K562 (cell line): Measurements from ENCODE around the gene KLHL14. TPM values are rescaled to one million over a fixed set of nuclear protein-coding genes. Genes with fewer than 3 reads are reported as not detected.

Source experiments
- ATAC-seq: fragments of 200-7000 bp; cut with Tn5 transposase; 3 replicates; pipeline ENCODE4 v1.9.1; 2020; ENCODE audit warnings: moderate library complexity
- BruUV-seq: library from RNA; stranded (reverse); fragments of 400-500 nt; replicated peaks from 2 replicates; lab custom pipeline; 2021; lab: Mats Ljungman, UMichigan
- CTCF ChIA-PET: fragments of 300-600 bp; formaldehyde crosslinking; extraction: SDS; loops from one replicate; lab custom pipeline; 2021; ENCODE audit warnings: low intra/inter-chr PET ratio; lab: Yijun Ruan, JAX
- POLR2A ChIA-PET: fragments of 300-600, 350-650 bp; sonication (Branson Sonifier 250); formaldehyde crosslinking; extraction: SDS; loops from one replicate; lab custom pipeline; 2021; ENCODE audit warnings: antibody characterized with exemption, inconsistent platforms; lab: Yijun Ruan, JAX
- DNase-seq, 4 experiments: peaks; one replicate each; pipeline versions ENCODE4 v3.0.0 to v3.0.0-alpha.2; 2011 to 2018; ENCODE audit warnings: low spot score in 3 of 4, mixed read lengths in 3 of 4; ENCODE audit errors: extremely low read depth in 1 of 4
- FAIRE-seq: peaks from 2 replicates; lab custom pipeline; 2011; peaks lifted over from hg19 to GRCh38; lab: Jason Lieb, UNC
- H2AFZ ChIP-seq: 2 replicates; pipeline ENCODE4 v1.6.0; 2011; ENCODE audit warnings: low read depth, low read length, control low read depth, inconsistent platforms
- H3K27ac ChIP-seq: fragments of 200-600 bp; 3 replicates; pipeline ENCODE4 v1.8.0; 2011; ENCODE audit warnings: low read depth, mild to moderate bottlenecking, control low read depth, inconsistent platforms, low read length, moderate library complexity, mixed read lengths; ENCODE audit errors: extremely low read depth
- H3K27me3 ChIP-seq, 2 experiments: fragments of 300-600 bp in 1 of 2; 2 replicates in 1 of 2; 3 replicates in 1 of 2; pipeline versions ENCODE4 v1.6.0 to v1.8.0; 2011; ENCODE audit warnings: inconsistent platforms in 2 of 2, low read length in 2 of 2, mild to moderate bottlenecking in 1 of 2, mixed read lengths in 1 of 2, moderate library complexity in 1 of 2; ENCODE audit not compliant: control insufficient read depth in 2 of 2, insufficient read depth in 2 of 2
- H3K36me3 ChIP-seq: fragments of 300-600 bp; 3 replicates; pipeline ENCODE4 v1.8.0; 2011; ENCODE audit warnings: mild to moderate bottlenecking, low read length, inconsistent platforms; ENCODE audit not compliant: control insufficient read depth, insufficient read depth
- H3K4me1 ChIP-seq, 2 experiments: fragments of 200-600 bp in 1 of 2; replicated peaks in 1 of 2; 2 replicates in 1 of 2; 3 replicates in 1 of 2; pipeline versions ENCODE4 v1.5.1 to v1.8.0; 2011; ENCODE audit warnings: inconsistent platforms in 2 of 2, low read length in 2 of 2, mild to moderate bottlenecking in 1 of 2, mixed read lengths in 1 of 2, moderate library complexity in 1 of 2; ENCODE audit not compliant: control insufficient read depth in 2 of 2, insufficient read depth in 2 of 2
- H3K4me2 ChIP-seq: 2 replicates; pipeline ENCODE4 v1.6.1; 2011; ENCODE audit warnings: low read length, control low read depth, inconsistent platforms, mixed read lengths; ENCODE audit not compliant: insufficient read depth
- H3K4me3 ChIP-seq: fragments of 200-600 bp; sonication (generic), shearing (Covaris generic); 2 replicates; pipeline ENCODE4 v1.5.1; 2016; ENCODE audit warnings: control low read depth, inconsistent platforms
- H3K79me2 ChIP-seq: fragments of 200-600 bp; 3 replicates; pipeline ENCODE4 v1.8.0; 2011; ENCODE audit warnings: low read length, inconsistent platforms; ENCODE audit not compliant: control insufficient read depth, insufficient read depth
- H3K9ac ChIP-seq, 2 experiments: 2 replicates each; pipeline versions ENCODE4 v1.6.0 to v1.6.1; 2011; ENCODE audit warnings: low read depth in 2 of 2, low read length in 2 of 2, control low read depth in 1 of 2, inconsistent platforms in 1 of 2, mild to moderate bottlenecking in 1 of 2, mixed read lengths in 1 of 2; ENCODE audit not compliant: insufficient read depth in 1 of 2
- H3K9me1 ChIP-seq: one replicate; pipeline ENCODE4 v1.6.0; 2011; ENCODE audit warnings: inconsistent platforms, mild to moderate bottlenecking, low read length, moderate library complexity; ENCODE audit not compliant: control insufficient read depth, insufficient read depth
- H3K9me3 ChIP-seq: replicated peaks from 2 replicates; pipeline ENCODE4 v1.5.1; 2011; ENCODE audit warnings: low read depth, low read length, inconsistent platforms; ENCODE audit not compliant: control insufficient read depth, insufficient read depth
- H4K20me1 ChIP-seq: replicated peaks from 2 replicates; pipeline ENCODE4 v1.6.1; 2011; ENCODE audit warnings: low read length, inconsistent platforms, mixed read lengths; ENCODE audit not compliant: control insufficient read depth, insufficient read depth
- ARHGAP35 ChIP-seq: fragments of 450-650 bp; IDR thresholded peaks from 2 replicates; pipeline ENCODE4 v1.6.1; 2018; ENCODE audit not compliant: partially characterized antibody
- C11orf30 ChIP-seq: fragments of 450-650 bp; IDR thresholded peaks from 2 replicates; pipeline ENCODE4 v1.6.1; 2016; ENCODE audit warnings: low read depth, mild to moderate bottlenecking
- EP300 ChIP-seq: IDR thresholded peaks from 2 replicates; pipeline ENCODE4 v1.6.1; 2012; ENCODE audit warnings: low read length, improper control_type of control experiment
- HES1 ChIP-seq: fragments of 450-650 bp; IDR thresholded peaks from 2 replicates; pipeline ENCODE4 v1.6.1; 2016; ENCODE audit warnings: low read depth, mild to moderate bottlenecking, moderate library complexity
- MAFF ChIP-seq: IDR thresholded peaks from 2 replicates; pipeline ENCODE4 v1.6.1; 2012; ENCODE audit warnings: low read length, improper control_type of control experiment
- MAFG ChIP-seq: fragments of 450-650 bp; conservative IDR thresholded peaks from 2 replicates; pipeline ENCODE4 v1.6.1; 2016; ENCODE audit warnings: missing genetic modification characterization, missing compliant biosample characterization
- MAFK ChIP-seq: IDR thresholded peaks from 2 replicates; pipeline ENCODE4 v1.6.1; 2011; ENCODE audit warnings: low read length, improper control_type of control experiment
- ZNF316 ChIP-seq: fragments of 450-650 bp; IDR thresholded peaks from 2 replicates; pipeline ENCODE4 v1.6.1; 2016
- WGBS: fragments of 100-300 bp; shearing (Covaris generic); methylation state at CpG from one replicate; pipeline ENCODE4 v1.1.6; 2016; ENCODE audit warnings: low coverage, mixed read lengths; ENCODE audit not compliant: insufficient coverage; ENCODE audit errors: missing lambda C conversion rate; 5-methylcytosine and 5-hydroxymethylcytosine counted together
- in situ Hi-C: fragments of 300-500 bp; cut with MboI; formaldehyde crosslinking; loops from 4 replicates; pipeline ENCODE4 v1.15.0; 2018; ENCODE audit warnings: inconsistent platforms, mixed read lengths
- intact Hi-C: fragments of 100-400 bp; cut with micrococcal nuclease; formaldehyde crosslinking; loops from 2 replicates; pipeline ENCODE4 v1.14.2; 2022
- polyA plus RNA-seq, 8 experiments: library from polyadenylated mRNA; depleted of rRNA in 4 of 8; stranded (reverse) in 5 of 8; unstranded in 3 of 8; fragments of >200 nt; fragmentation: Nextera tagmentation in 2 of 8; fragmentation: Illumina TruSeq in 1 of 8; extraction: Ambion mirVana in 2 of 8; extraction: Trizol in 1 of 8; gene quantifications; 2 replicates each; pipeline versions ENCODE4 v1.2.1 to v1.2.3, GENCODE V29; 2011 to 2014; ENCODE audit warnings: inconsistent platforms in 1 of 8, missing spikeins in 1 of 8
- total RNA-seq, 7 experiments: library from RNA; depleted of rRNA in 6 of 7; stranded (reverse); fragments of >200 nt in 6 of 7; fragmentation: Illumina TruSeq in 2 of 7; extraction: Trizol in 2 of 7; gene quantifications; 2 replicates each; pipeline versions ENCODE4 v1.2.1 to v1.2.3, GENCODE V29; 2011 to 2021; ENCODE audit warnings: low replicate concordance in 1 of 7
- TF ChIP-seq, protein P1 (sequence below), 3 experiments: IDR thresholded peaks in 2 of 3; conservative IDR thresholded peaks in 1 of 3; 2 replicates each; pipeline ENCODE4 v1.5.1; 2011 to 2012; ENCODE audit warnings: low read length in 3 of 3, mild to moderate bottlenecking in 3 of 3, control low read depth in 2 of 3, improper control_type of control experiment in 1 of 3, inconsistent platforms in 1 of 3, low read depth in 1 of 3, mixed read lengths in 1 of 3, moderate library complexity in 1 of 3; ENCODE audit not compliant: insufficient read depth in 2 of 3

Gene KLHL14
- total and polyA plus RNA-seq, 9 of the 15 experiments (the other 6 are each of a cell fraction or from before 2014, with no cell fraction given): not detected

DNA sequence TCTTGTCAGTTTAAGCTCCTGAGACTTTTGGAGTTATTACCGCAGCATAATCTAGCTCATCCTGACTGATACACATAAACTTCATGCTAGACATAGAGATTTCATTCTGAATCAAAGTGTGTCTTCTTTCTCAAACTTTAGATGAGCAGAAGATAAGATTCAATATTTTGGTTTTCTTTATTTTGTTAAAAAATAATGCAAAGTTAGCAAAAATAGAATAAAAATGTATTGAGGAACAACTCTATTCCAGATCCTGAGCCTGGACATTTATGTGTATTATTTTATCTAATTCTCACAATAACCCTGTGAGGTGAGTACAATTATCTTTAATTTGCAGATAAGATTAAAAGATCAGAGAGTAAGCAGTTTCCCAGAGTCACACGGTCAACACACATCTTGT is 38.4 kb downstream of the KLHL14 start:
- Histone ChIP-seq H3K4me2 (no peak overlapping the region), H3K79me2 (no peaks in the 10 kb centered on the region), H3K27me3 (no peaks in the 10 kb centered on the region), H4K20me1 (no peaks in the 10 kb centered on the region), H3K9ac (no peak overlapping the region), H3K9me1 (no peaks in the 10 kb centered on the region), H3K27ac (no peak overlapping the region), H3K4me3 (no peak overlapping the region), H2AFZ (no peak overlapping the region), H3K36me3 (no peaks in the 10 kb centered on the region), H3K4me1 (no peaks in the 10 kb centered on the region), H3K9me3 (no peaks in the 10 kb centered on the region)
- POLR2A ChIA-PET: interaction anchor here (0.6 kb wide), 1 partner anchor 13 kb away, joined by 3 read pairs; no protein-coding TSS in a partner anchor
- TF ChIP-seq, protein P1, sequence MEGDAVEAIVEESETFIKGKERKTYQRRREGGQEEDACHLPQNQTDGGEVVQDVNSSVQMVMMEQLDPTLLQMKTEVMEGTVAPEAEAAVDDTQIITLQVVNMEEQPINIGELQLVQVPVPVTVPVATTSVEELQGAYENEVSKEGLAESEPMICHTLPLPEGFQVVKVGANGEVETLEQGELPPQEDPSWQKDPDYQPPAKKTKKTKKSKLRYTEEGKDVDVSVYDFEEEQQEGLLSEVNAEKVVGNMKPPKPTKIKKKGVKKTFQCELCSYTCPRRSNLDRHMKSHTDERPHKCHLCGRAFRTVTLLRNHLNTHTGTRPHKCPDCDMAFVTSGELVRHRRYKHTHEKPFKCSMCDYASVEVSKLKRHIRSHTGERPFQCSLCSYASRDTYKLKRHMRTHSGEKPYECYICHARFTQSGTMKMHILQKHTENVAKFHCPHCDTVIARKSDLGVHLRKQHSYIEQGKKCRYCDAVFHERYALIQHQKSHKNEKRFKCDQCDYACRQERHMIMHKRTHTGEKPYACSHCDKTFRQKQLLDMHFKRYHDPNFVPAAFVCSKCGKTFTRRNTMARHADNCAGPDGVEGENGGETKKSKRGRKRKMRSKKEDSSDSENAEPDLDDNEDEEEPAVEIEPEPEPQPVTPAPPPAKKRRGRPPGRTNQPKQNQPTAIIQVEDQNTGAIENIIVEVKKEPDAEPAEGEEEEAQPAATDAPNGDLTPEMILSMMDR (IDR thresholded peaks at IDR 0.05 in 2 of 3, conservative IDR thresholded peaks at IDR 0.05 in 1 of 3; ENCODE audit: insufficient read depth in 2 of 3, low read depth in 1 of 3, low read length in 3 of 3): no peak
- peak; percentile 61; the same call in 1 of the 2 replicates for TF ChIP-seq MAFF
- no peak for TF ChIP-seq ARHGAP35
- TF ChIP-seq C11orf30: peak; percentile 36; the same call in 1 of the 2 replicates
- peak; percentile 51 for TF ChIP-seq ZNF316
- peak; percentile 49 for TF ChIP-seq MAFG
- peak; percentile 56; the same call in 1 of the 2 replicates for TF ChIP-seq MAFK
- no peak for TF ChIP-seq EP300
- no peak for TF ChIP-seq HES1
- no TSS peak for BruUV-seq
- CTCF ChIA-PET: no interaction called here
- ATAC-seq (no peak), FAIRE-seq (no peak), DNase-seq (no peak)
- in situ Hi-C loops: no loop called here
- 0% methylated on average over 2 of the region's 2 CpGs for WGBS
- intact Hi-C loops: no loop called here
